GM12878 (cell line): Measurements from ENCODE around the gene UQCR10. TPM values are rescaled to one million over a fixed set of nuclear protein-coding genes. Genes with fewer than 3 reads are reported as not detected.

Source experiments
- BHLHE40 ChIP-seq, 2 experiments: fragments of 450-650 bp in 1 of 2; IDR thresholded peaks; 2 replicates each; pipeline ENCODE4 v1.6.1; 2011 to 2017; ENCODE audit warnings: low read depth in 2 of 2, borderline replicate concordance in 1 of 2, improper control_type of control experiment in 1 of 2, low read length in 1 of 2, mild to moderate bottlenecking in 1 of 2
- BMI1 ChIP-seq: fragments of 450-650 bp; IDR thresholded peaks from 2 replicates; pipeline ENCODE4 v1.6.1; 2016; ENCODE audit warnings: mild to moderate bottlenecking, moderate library complexity, borderline replicate concordance
- CBFB ChIP-seq: IDR thresholded peaks from 2 replicates; pipeline ENCODE4 v1.6.1; 2016; ENCODE audit warnings: antibody characterized with exemption, low read depth
- CHD1 ChIP-seq: IDR thresholded peaks from 2 replicates; pipeline ENCODE4 v1.6.1; 2012; ENCODE audit warnings: low read depth, low read length, improper control_type of control experiment
- CREM ChIP-seq: IDR thresholded peaks from 2 replicates; pipeline ENCODE4 v1.6.1; 2014; ENCODE audit warnings: antibody characterized with exemption, low read depth
- NR2C1 ChIP-seq: fragments of 450-650 bp; IDR thresholded peaks from 2 replicates; pipeline ENCODE4 v1.6.1; 2017; ENCODE audit warnings: antibody characterized with exemption, mild to moderate bottlenecking, moderate library complexity
- STAT1 ChIP-seq: fragments of 450-650 bp; conservative IDR thresholded peaks from 2 replicates; pipeline ENCODE4 v1.6.1; 2014; ENCODE audit warnings: antibody characterized with exemption, mild to moderate bottlenecking
- TARDBP ChIP-seq: IDR thresholded peaks from 2 replicates; pipeline ENCODE4 v1.6.1; 2016; ENCODE audit warnings: borderline replicate concordance
- polyA plus RNA-seq, 11 experiments: library from polyadenylated mRNA; depleted of rRNA in 4 of 11; unstranded in 6 of 11; stranded (reverse) in 5 of 11; fragments of >200 nt; fragmentation: Nextera tagmentation in 4 of 11; fragmentation: Illumina TruSeq in 1 of 11; extraction: Ambion mirVana in 4 of 11; extraction: Trizol in 1 of 11; gene quantifications; 1 replicate in 1 of 11; 2 replicates in 10 of 11; pipeline versions ENCODE4 v1.2.1 to v1.2.3, GENCODE V29; 2011 to 2016; ENCODE audit warnings: inconsistent platforms in 2 of 11, missing spikeins in 2 of 11, low read depth in 1 of 11
- total RNA-seq, 4 experiments: library from RNA; depleted of rRNA in 3 of 4; stranded (reverse); fragments of >200 nt in 3 of 4; fragmentation: Illumina TruSeq in 1 of 4; extraction: Trizol in 1 of 4; gene quantifications; 2 replicates each; pipeline versions ENCODE4 v1.2.1 to v1.2.3, GENCODE V29; 2013 to 2021
- TF ChIP-seq, protein P1 (sequence below): fragments of 450-650 bp; conservative IDR thresholded peaks from 2 replicates; pipeline ENCODE4 v1.6.1; 2017; ENCODE audit warnings: mild to moderate bottlenecking, moderate library complexity
- TF ChIP-seq, protein P2 (sequence below): fragments of 450-650 bp; IDR thresholded peaks from 2 replicates; pipeline ENCODE4 v1.6.1; 2018; ENCODE audit warnings: borderline replicate concordance, mild to moderate bottlenecking; ENCODE audit not compliant: partially characterized antibody

The UQCR10 gene
- total and polyA plus RNA-seq, 10 of the 15 experiments (the other 5 are each of a cell fraction or from before 2014, with no cell fraction given): 144 to 1,021 (median 214) TPM

GRCh38 chr22:29739346-29739875, 27.8 kb upstream of the UQCR10 start (continued):
- TF ChIP-seq CREM (no peak), CBFB (no peak), BHLHE40 (IDR thresholded peaks at IDR 0.05; ENCODE audit: borderline replicate concordance in 1 of 2, low read depth in 2 of 2, low read length in 1 of 2) (no peak), STAT1 (no peak), CHD1 (no peak), NR2C1 (no peak), BMI1 (no peak), TARDBP (no peak)
- TF ChIP-seq, protein P1, sequence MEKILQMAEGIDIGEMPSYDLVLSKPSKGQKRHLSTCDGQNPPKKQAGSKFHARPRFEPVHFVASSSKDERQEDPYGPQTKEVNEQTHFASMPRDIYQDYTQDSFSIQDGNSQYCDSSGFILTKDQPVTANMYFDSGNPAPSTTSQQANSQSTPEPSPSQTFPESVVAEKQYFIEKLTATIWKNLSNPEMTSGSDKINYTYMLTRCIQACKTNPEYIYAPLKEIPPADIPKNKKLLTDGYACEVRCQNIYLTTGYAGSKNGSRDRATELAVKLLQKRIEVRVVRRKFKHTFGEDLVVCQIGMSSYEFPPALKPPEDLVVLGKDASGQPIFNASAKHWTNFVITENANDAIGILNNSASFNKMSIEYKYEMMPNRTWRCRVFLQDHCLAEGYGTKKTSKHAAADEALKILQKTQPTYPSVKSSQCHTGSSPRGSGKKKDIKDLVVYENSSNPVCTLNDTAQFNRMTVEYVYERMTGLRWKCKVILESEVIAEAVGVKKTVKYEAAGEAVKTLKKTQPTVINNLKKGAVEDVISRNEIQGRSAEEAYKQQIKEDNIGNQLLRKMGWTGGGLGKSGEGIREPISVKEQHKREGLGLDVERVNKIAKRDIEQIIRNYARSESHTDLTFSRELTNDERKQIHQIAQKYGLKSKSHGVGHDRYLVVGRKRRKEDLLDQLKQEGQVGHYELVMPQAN: no peak
- TF ChIP-seq, protein P2, sequence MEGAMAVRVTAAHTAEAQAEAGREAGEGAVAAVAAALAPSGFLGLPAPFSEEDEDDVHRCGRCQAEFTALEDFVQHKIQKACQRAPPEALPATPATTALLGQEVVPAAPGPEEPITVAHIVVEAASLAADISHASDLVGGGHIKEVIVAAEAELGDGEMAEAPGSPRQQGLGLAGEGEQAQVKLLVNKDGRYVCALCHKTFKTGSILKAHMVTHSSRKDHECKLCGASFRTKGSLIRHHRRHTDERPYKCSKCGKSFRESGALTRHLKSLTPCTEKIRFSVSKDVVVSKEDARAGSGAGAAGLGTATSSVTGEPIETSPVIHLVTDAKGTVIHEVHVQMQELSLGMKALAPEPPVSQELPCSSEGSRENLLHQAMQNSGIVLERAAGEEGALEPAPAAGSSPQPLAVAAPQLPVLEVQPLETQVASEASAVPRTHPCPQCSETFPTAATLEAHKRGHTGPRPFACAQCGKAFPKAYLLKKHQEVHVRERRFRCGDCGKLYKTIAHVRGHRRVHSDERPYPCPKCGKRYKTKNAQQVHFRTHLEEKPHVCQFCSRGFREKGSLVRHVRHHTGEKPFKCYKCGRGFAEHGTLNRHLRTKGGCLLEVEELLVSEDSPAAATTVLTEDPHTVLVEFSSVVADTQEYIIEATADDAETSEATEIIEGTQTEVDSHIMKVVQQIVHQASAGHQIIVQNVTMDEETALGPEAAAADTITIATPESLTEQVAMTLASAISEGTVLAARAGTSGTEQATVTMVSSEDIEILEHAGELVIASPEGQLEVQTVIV: no peak
